K562 (cell line): Measurements from ENCODE around the gene MYO1D. TPM values are rescaled to one million over a fixed set of nuclear protein-coding genes. Genes with fewer than 3 reads are reported as not detected.
A peak's percentile ranks its signal among the peaks of the same experiment; 100 is the strongest.

Experiments used
- ATF4 ChIP-seq: fragments of 450-650 bp; formaldehyde crosslinking; IDR thresholded peaks from 2 replicates; pipeline ENCODE4 v1.4.0; 2022; ENCODE audit warnings: mild to moderate bottlenecking, moderate library complexity
- BRCA1 ChIP-seq, 2 experiments: fragments of 450-650 bp in 1 of 2; sonication (generic) in 1 of 2; formaldehyde crosslinking in 1 of 2; IDR thresholded peaks; 2 replicates each; pipeline versions ENCODE4 v1.5.0 to v1.6.1; 2017 to 2020; ENCODE audit warnings: mild to moderate bottlenecking in 1 of 2, missing genetic modification reagents in 1 of 2
- CHD1 ChIP-seq: fragments of 200-600 bp; sonication (generic); IDR thresholded peaks from one replicate; pipeline ENCODE4 v1.6.1; 2012; ENCODE audit warnings: mild to moderate bottlenecking, moderate library complexity, low read length, inconsistent platforms
- ETV1 ChIP-seq: fragments of 450-650 bp; conservative IDR thresholded peaks from 2 replicates; pipeline ENCODE4 v1.6.1; 2016; ENCODE audit warnings: missing genetic modification characterization, control low read depth, low read depth, missing compliant biosample characterization
- FOXO4 ChIP-seq: fragments of 450-650 bp; formaldehyde crosslinking; IDR thresholded peaks from 2 replicates; pipeline ENCODE4 v1.4.0; 2020; ENCODE audit warnings: mild to moderate bottlenecking, moderate library complexity
- MCM3 ChIP-seq: fragments of 450-650 bp; IDR thresholded peaks from 2 replicates; pipeline ENCODE4 v1.6.1; 2016
- PTRF ChIP-seq: fragments of 450-650 bp; IDR thresholded peaks from 2 replicates; pipeline ENCODE4 v1.6.1; 2016; ENCODE audit warnings: mild to moderate bottlenecking, missing genetic modification characterization, missing compliant biosample characterization
- PYGO2 ChIP-seq: fragments of 450-650 bp; IDR thresholded peaks from 2 replicates; pipeline ENCODE4 v1.6.1; 2016; ENCODE audit warnings: mild to moderate bottlenecking, missing genetic modification characterization, moderate library complexity, missing compliant biosample characterization
- SNAPC5 ChIP-seq: fragments of 250-450 bp; sonication (Bioruptor Pico); IDR thresholded peaks from 2 replicates; pipeline ENCODE4 v1.8.0; 2021; ENCODE audit warnings: moderate library complexity, mild to moderate bottlenecking, inconsistent platforms
- TAF15 ChIP-seq: fragments of 200-400 bp; formaldehyde crosslinking; IDR thresholded peaks from 2 replicates; pipeline ENCODE4 v1.6.1; 2017; ENCODE audit warnings: mild to moderate bottlenecking, low read depth, low read length, moderate library complexity
- TBL1XR1 ChIP-seq, 2 experiments: IDR thresholded peaks; 2 replicates each; pipeline ENCODE4 v1.6.1; 2012; ENCODE audit warnings: improper control_type of control experiment in 2 of 2, low read length in 2 of 2, mild to moderate bottlenecking in 1 of 2
- ZNF354B ChIP-seq: fragments of 250-450 bp; sonication (Bioruptor Pico); IDR thresholded peaks from 2 replicates; pipeline ENCODE4 v1.4.0; 2020
- polyA plus RNA-seq, 8 experiments: library from polyadenylated mRNA; depleted of rRNA in 4 of 8; stranded (reverse) in 5 of 8; unstranded in 3 of 8; fragments of >200 nt; fragmentation: Nextera tagmentation in 2 of 8; fragmentation: Illumina TruSeq in 1 of 8; extraction: Ambion mirVana in 2 of 8; extraction: Trizol in 1 of 8; gene quantifications; 2 replicates each; pipeline versions ENCODE4 v1.2.1 to v1.2.3, GENCODE V29; 2011 to 2014; ENCODE audit warnings: inconsistent platforms in 1 of 8, missing spikeins in 1 of 8
- total RNA-seq, 7 experiments: library from RNA; depleted of rRNA in 6 of 7; stranded (reverse); fragments of >200 nt in 6 of 7; fragmentation: Illumina TruSeq in 2 of 7; extraction: Trizol in 2 of 7; gene quantifications; 2 replicates each; pipeline versions ENCODE4 v1.2.1 to v1.2.3, GENCODE V29; 2011 to 2021; ENCODE audit warnings: low replicate concordance in 1 of 7
- TF ChIP-seq, protein P1 (sequence below): sonication (generic); formaldehyde crosslinking; IDR thresholded peaks from 2 replicates; pipeline ENCODE4 v1.8.0; 2022; ENCODE audit warnings: mild to moderate bottlenecking, missing genetic modification reagents
- TF ChIP-seq, protein P2 (sequence below): sonication (generic); formaldehyde crosslinking; IDR thresholded peaks from 2 replicates; pipeline ENCODE4 v1.8.1; 2023; ENCODE audit warnings: missing genetic modification reagents, mild to moderate bottlenecking, borderline replicate concordance

The MYO1D gene
- total and polyA plus RNA-seq, 9 of the 15 experiments (the other 6 are each of a cell fraction or from before 2014, with no cell fraction given), result 2.1 to 71.2 (median 45.4) TPM

GRCh38 chr17:32444301-32445073, 432.4 kb downstream of the MYO1D start, which contains the start of gene PSMD11 (continued):
- no peak for TF ChIP-seq FOXO4 (CRISPR knock-in tag)
- peak in 1 of 2 experiments; percentile 69; a peak in 2 of 4 replicates for TF ChIP-seq TBL1XR1 (IDR thresholded peaks at IDR 0.05; ENCODE audit: low read length in 2 of 2)
- no peak for TF ChIP-seq BRCA1 (IDR thresholded peaks at IDR 0.05)
- no peak for TF ChIP-seq BRCA1 (CRISPR knock-in tag; IDR thresholded peaks at IDR 0.05)
- TF ChIP-seq TAF15, result no peak
- TF ChIP-seq MCM3, result no peak
- no peak for TF ChIP-seq SNAPC5 (CRISPR knock-in tag)
- no peak for TF ChIP-seq CHD1
- TF ChIP-seq, protein P1, sequence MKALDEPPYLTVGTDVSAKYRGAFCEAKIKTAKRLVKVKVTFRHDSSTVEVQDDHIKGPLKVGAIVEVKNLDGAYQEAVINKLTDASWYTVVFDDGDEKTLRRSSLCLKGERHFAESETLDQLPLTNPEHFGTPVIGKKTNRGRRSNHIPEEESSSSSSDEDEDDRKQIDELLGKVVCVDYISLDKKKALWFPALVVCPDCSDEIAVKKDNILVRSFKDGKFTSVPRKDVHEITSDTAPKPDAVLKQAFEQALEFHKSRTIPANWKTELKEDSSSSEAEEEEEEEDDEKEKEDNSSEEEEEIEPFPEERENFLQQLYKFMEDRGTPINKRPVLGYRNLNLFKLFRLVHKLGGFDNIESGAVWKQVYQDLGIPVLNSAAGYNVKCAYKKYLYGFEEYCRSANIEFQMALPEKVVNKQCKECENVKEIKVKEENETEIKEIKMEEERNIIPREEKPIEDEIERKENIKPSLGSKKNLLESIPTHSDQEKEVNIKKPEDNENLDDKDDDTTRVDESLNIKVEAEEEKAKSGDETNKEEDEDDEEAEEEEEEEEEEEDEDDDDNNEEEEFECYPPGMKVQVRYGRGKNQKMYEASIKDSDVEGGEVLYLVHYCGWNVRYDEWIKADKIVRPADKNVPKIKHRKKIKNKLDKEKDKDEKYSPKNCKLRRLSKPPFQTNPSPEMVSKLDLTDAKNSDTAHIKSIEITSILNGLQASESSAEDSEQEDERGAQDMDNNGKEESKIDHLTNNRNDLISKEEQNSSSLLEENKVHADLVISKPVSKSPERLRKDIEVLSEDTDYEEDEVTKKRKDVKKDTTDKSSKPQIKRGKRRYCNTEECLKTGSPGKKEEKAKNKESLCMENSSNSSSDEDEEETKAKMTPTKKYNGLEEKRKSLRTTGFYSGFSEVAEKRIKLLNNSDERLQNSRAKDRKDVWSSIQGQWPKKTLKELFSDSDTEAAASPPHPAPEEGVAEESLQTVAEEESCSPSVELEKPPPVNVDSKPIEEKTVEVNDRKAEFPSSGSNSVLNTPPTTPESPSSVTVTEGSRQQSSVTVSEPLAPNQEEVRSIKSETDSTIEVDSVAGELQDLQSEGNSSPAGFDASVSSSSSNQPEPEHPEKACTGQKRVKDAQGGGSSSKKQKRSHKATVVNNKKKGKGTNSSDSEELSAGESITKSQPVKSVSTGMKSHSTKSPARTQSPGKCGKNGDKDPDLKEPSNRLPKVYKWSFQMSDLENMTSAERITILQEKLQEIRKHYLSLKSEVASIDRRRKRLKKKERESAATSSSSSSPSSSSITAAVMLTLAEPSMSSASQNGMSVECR (CRISPR knock-in tag), result peak; percentile 61; the same call in 1 of the 2 replicates
- TF ChIP-seq, protein P2, sequence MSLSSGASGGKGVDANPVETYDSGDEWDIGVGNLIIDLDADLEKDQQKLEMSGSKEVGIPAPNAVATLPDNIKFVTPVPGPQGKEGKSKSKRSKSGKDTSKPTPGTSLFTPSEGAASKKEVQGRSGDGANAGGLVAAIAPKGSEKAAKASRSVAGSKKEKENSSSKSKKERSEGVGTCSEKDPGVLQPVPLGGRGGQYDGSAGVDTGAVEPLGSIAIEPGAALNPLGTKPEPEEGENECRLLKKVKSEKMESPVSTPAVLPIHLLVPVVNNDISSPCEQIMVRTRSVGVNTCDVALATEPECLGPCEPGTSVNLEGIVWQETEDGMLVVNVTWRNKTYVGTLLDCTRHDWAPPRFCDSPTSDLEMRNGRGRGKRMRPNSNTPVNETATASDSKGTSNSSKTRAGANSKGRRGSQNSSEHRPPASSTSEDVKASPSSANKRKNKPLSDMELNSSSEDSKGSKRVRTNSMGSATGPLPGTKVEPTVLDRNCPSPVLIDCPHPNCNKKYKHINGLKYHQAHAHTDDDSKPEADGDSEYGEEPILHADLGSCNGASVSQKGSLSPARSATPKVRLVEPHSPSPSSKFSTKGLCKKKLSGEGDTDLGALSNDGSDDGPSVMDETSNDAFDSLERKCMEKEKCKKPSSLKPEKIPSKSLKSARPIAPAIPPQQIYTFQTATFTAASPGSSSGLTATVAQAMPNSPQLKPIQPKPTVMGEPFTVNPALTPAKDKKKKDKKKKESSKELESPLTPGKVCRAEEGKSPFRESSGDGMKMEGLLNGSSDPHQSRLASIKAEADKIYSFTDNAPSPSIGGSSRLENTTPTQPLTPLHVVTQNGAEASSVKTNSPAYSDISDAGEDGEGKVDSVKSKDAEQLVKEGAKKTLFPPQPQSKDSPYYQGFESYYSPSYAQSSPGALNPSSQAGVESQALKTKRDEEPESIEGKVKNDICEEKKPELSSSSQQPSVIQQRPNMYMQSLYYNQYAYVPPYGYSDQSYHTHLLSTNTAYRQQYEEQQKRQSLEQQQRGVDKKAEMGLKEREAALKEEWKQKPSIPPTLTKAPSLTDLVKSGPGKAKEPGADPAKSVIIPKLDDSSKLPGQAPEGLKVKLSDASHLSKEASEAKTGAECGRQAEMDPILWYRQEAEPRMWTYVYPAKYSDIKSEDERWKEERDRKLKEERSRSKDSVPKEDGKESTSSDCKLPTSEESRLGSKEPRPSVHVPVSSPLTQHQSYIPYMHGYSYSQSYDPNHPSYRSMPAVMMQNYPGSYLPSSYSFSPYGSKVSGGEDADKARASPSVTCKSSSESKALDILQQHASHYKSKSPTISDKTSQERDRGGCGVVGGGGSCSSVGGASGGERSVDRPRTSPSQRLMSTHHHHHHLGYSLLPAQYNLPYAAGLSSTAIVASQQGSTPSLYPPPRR (CRISPR knock-in tag), result no peak
- no peak for TF ChIP-seq PYGO2
- TF ChIP-seq ZNF354B (CRISPR knock-in tag), result no peak
- no peak for TF ChIP-seq ATF4 (CRISPR knock-in tag)
- no peak for TF ChIP-seq PTRF (tag)
- no peak for TF ChIP-seq ETV1
